Measurements from ENCODE around the gene CACNA1E. TPM values are rescaled to one million over a fixed set of nuclear protein-coding genes. Genes with fewer than 3 reads are reported as not detected.

Gene CACNA1E
- total RNA-seq, 2 donors from 2014 or later: 1.7 to 2.2 TPM

DNA sequence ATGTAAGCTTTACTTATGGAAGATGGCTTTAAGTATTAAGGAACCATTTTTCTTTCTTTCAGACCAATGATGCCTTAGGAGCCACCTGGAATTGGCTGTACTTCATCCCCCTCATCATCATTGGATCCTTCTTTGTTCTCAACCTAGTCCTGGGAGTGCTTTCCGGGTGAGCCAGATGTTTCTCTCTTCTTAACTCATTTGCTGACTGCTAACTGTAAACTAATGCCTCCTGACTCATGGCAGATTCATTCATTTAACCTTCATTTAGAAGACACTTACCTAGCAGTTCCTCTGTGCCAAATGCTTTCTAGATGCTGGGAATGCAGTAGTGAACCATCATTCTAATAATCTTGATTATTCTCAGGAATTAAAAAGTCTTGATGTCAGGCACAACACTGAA lies 168.0 kb downstream of the CACNA1E start:
- DNase-seq (ENCODE audit: low spot score): no peak
- Histone ChIP-seq H3K27ac (no peak overlapping the region), H3K36me3 (no peaks in the 10 kb centered on the region), H3K9me3 (peaks cover 0 to 4% of the 10 kb centered on the region in 2 donors), H3K4me1 (no peaks in the 10 kb centered on the region), H3K4me3 (no peak overlapping the region), H3K27me3 (no peaks in the 10 kb centered on the region)
- TF ChIP-seq, protein P1, sequence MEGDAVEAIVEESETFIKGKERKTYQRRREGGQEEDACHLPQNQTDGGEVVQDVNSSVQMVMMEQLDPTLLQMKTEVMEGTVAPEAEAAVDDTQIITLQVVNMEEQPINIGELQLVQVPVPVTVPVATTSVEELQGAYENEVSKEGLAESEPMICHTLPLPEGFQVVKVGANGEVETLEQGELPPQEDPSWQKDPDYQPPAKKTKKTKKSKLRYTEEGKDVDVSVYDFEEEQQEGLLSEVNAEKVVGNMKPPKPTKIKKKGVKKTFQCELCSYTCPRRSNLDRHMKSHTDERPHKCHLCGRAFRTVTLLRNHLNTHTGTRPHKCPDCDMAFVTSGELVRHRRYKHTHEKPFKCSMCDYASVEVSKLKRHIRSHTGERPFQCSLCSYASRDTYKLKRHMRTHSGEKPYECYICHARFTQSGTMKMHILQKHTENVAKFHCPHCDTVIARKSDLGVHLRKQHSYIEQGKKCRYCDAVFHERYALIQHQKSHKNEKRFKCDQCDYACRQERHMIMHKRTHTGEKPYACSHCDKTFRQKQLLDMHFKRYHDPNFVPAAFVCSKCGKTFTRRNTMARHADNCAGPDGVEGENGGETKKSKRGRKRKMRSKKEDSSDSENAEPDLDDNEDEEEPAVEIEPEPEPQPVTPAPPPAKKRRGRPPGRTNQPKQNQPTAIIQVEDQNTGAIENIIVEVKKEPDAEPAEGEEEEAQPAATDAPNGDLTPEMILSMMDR (IDR thresholded peaks at IDR 0.05): no peak

DNA sequence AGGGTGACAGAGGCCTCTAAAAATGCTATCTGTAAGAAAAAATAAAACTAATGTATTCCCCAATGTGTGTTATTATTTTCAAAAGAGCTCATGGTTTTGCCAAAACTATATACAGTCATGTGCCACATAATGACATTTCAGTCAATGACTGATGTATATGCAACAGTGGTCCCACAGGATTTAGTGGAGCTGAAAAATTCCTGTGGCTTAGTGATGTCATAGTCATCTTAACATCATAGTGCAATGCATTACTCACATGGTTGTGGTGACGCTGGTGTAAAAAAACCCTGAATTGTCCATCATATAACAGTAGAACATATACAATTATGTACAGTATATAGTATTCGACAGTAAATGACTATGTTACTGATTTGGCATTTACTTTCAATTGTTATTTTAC lies 172.4 kb downstream of the CACNA1E start:
- no peaks in the 10 kb centered on the region for H3K4me1 ChIP-seq
- TF ChIP-seq, protein P1 (IDR thresholded peaks at IDR 0.05): no peak
- no peak overlapping the region for H3K27ac ChIP-seq
- no peak for DNase-seq (ENCODE audit: low spot score)
- no peak overlapping the region for H3K4me3 ChIP-seq
- no peaks in the 10 kb centered on the region for H3K27me3 ChIP-seq
- no peaks in the 10 kb centered on the region for H3K36me3 ChIP-seq
- H3K9me3 ChIP-seq: peaks cover 0 to 4% of the 10 kb centered on the region in 2 donors

DNA sequence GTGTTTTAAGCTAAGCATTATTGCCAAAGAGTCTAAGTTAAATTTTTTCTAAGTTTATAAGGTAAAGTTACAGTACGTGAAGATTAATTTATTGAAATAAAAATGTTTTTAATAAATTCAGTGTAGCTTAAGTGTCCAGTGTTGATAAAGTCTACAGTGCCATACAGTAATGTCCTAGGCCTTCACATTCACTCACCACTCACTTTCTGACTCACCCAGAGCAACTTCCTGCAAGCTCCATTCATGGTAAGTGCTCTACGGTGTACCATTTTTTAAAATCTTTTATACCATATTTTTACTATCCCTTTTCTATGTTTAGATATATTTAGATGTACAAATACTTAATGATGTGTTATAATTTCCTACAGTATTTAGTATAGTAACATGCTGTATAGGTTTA lies 173.2 kb downstream of the CACNA1E start:
- Histone ChIP-seq H3K9me3 (peaks cover 0 to 4% of the 10 kb centered on the region in 2 donors), H3K27ac (no peak overlapping the region), H3K27me3 (no peaks in the 10 kb centered on the region), H3K4me3 (no peak overlapping the region), H3K4me1 (no peaks in the 10 kb centered on the region), H3K36me3 (no peaks in the 10 kb centered on the region)
- DNase-seq (ENCODE audit: low spot score): no peak
- TF ChIP-seq, protein P1 (IDR thresholded peaks at IDR 0.05): no peak

DNA sequence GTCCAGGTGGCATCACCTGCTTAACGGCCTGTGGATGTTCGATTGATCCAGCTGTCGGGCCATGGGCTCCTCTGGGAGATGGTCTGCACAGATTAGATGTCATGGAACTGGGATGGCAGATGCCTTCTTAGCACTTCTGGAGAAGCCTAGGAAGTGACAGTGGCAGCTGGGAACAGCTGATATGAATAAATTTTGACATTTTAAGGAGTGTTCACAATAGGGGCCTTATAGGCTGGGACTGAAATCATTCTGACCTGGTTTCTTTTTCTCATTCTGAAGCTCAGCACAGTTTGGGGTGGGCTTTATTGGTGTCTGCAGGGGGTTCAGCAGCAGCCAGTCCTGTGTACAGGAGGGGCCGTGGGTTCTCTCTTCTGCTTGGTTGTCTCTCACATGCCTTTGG lies 175.3 kb downstream of the CACNA1E start:
- TF ChIP-seq, protein P1 (IDR thresholded peaks at IDR 0.05): no peak
- Histone ChIP-seq H3K4me3 (no peak overlapping the region), H3K9me3 (peaks cover 0 to 4% of the 10 kb centered on the region in 2 donors), H3K27ac (no peak overlapping the region), H3K4me1 (no peaks in the 10 kb centered on the region), H3K27me3 (no peaks in the 10 kb centered on the region), H3K36me3 (no peaks in the 10 kb centered on the region)
- DNase-seq (ENCODE audit: low spot score): no peak

DNA sequence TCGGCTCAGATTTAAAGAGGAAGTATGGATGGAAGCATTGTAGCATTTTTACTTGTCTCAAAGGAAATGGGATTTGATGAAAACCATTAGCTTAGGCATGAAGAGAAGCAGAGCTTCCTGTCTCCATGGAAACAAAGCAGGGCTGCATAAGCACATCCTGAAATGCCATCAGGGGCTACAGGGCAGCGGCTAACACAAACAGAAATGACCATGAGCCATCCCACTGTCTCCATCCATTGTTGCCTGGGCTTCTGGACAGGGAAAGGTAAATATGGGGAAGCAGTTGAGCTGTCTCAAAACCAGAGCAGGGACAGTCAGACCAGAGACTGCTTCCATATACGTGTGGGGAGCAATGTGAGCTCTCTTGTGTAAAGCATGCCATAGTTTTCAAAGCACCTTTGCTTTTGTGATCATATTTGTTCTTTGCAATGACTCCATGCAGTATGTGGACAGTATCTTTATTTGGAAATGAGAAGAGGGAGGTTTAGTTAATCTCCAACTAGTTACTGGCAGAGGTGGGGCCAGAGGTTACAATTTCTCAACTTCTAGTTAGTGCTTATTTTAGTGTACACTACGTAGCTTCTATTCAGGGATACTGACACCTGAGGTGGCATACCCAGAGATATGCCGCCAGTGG lies 176.1 kb downstream of the CACNA1E start:
- Histone ChIP-seq H3K4me1 (no peaks in the 10 kb centered on the region), H3K9me3 (peaks cover 0 to 4% of the 10 kb centered on the region in 2 donors), H3K27me3 (no peaks in the 10 kb centered on the region), H3K4me3 (no peak overlapping the region), H3K36me3 (no peaks in the 10 kb centered on the region), H3K27ac (no peak overlapping the region)
- DNase-seq (ENCODE audit: low spot score): no peak
- TF ChIP-seq, protein P1 (IDR thresholded peaks at IDR 0.05): no peak

DNA sequence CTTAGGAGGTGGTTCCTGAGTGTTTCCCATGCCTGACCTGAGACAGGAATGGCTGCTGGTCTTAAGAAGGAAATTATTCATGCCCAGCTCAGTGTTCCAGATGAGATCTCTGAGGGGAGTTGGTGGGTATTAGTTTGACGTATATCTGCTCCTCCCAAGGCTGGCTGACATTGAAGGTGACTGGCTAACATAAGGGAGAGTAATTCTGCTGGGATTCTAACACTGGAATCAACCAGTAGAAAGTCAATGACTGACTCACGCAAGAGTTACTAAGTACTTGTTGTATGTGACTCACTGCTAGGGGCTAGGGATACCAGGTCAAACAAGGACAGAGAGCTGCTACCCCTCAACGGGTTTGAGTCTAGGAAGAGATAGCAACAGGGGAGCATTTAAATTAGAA lies 177.3 kb downstream of the CACNA1E start:
- no peaks in the 10 kb centered on the region for H3K4me1 ChIP-seq
- no peak overlapping the region for H3K4me3 ChIP-seq
- no peak overlapping the region for H3K27ac ChIP-seq
- TF ChIP-seq, protein P1 (IDR thresholded peaks at IDR 0.05): no peak
- peaks cover 0 to under 1% of the 10 kb centered on the region in 2 donors for H3K9me3 ChIP-seq
- no peaks in the 10 kb centered on the region for H3K36me3 ChIP-seq
- H3K27me3 ChIP-seq: no peaks in the 10 kb centered on the region
- DNase-seq (ENCODE audit: low spot score): no peak

Data from right atrium auricular region (tissue), 2 donors.